GM21717 (cell line): ENCODE results near the gene WSCD1.

ENCODE experiments used
- ATAC-seq: cut with Tn5 transposase; IDR thresholded peaks from one replicate; pipeline ENCODE4 v1.9.1; 2021; ENCODE audit warnings: mild to moderate bottlenecking, moderate library complexity; ENCODE audit not compliant: unreplicated experiment

The WSCD1 gene

GRCh38 chr17:6147042-6147441 is 76.9 kb downstream of the WSCD1 start:
- no peak for ATAC-seq

DNA sequence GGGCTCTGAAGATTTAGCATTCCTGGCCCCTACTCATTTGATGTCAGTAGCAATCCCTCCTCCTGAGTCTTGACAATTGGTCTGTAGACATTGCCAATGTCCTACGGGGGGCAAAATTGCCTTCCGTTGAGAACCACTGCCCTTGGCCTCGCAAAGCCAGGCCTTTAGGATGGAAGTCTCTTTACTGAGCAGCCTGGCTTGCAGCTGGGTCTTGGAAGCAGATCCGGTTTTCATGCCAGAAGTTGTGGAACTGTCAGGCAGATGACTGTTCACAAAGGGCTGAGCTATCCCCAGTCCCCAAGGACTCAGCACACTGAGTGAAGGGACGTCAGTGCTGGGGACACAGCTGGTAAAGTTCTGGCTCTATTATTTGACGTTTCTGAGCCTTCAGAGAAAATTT is 83.2 kb downstream of the WSCD1 start:
- ATAC-seq, result no peak

- no peak for ATAC-seq
These were observed 87.5 kb downstream of the WSCD1 start for GRCh38 chr17:6157716-6158115.

DNA sequence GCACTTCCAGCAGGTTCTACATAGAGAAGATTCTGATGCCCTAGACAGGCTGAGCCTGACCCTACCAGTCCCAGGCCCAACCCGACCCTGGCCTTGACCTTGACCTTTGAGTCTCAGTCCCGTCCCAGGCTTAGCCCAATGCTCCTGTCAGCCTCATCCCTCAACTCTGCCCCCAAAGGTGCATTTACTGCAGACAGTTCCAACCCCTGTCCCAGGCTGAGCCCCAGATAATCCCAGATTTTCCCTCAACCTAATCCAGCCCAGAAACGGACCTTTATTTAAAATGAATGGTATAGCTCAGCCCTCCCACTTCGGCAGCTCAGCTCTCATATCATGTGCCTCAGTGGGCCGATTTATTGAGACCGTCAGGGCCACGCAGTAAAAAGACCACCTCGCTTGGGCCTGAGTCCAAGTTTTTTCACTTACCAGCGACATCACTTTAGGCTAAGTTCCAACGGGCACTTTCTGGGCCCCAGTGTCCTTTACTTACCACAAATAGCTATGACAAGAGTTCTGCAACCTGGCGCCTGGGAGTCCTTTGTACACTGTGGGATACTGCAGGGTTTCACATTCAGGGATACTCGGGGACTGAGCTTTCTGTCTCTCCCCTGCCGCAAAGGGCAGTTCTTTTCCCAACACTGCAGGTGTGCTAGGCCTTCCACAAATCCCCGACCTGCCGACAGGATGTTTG is 89.5 kb downstream of the WSCD1 start:
- no peak for ATAC-seq

DNA sequence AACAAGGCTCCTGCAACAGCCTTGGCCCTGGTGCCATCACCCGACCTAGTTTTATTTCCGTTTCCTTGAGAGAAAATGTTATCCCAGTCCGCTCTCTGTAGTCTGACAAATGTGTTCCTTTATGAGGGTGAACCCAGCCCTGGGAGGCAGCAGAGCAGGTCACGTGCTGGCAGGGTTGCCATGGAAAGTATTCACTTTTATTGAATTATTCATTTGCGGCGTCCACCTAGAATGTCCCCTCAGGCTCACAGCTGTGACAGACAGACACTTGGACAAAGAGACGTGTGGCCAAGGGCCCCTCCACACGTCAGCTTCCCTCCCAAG is 90.0 kb downstream of the WSCD1 start:
- ATAC-seq, result no peak

- no peak for ATAC-seq
These were observed 91.0 kb downstream of the WSCD1 start for GRCh38 chr17:6160911-6161855.

- ATAC-seq, result no peak
These were observed 92.0 kb downstream of the WSCD1 start for GRCh38 chr17:6162216-6162615.

GRCh38 chr17:6162892-6163291 is 92.7 kb downstream of the WSCD1 start:
- ATAC-seq, result no peak

GRCh38 chr17:6163612-6164333 is 93.6 kb downstream of the WSCD1 start:
- ATAC-seq, result no peak

- no peak for ATAC-seq
These were observed 94.8 kb downstream of the WSCD1 start for GRCh38 chr17:6164996-6165395.

- ATAC-seq, result no peak
These were observed 95.6 kb downstream of the WSCD1 start for GRCh38 chr17:6165806-6166205.

- no peak for ATAC-seq
These were observed 96.5 kb downstream of the WSCD1 start for GRCh38 chr17:6166492-6167179.

DNA sequence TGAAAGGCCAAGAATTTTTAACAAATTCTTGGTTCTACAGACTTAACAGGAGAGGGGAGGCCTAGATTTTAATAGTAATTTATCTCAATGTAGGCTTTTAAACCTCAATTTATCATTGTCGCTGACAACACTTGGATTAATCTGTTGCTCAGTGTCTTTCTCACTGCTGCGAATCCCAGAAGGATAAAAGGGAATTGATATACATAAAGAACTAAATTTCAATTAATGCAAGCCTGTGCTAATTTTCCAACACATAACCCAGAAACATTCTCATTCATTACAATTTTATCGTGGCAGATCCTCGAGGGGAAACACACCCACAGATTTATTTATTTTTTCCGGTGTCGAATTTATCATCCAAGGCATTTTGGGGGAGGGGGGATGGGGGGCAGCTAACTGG is 98.1 kb downstream of the WSCD1 start:
- ATAC-seq, result no peak

- ATAC-seq, result no peak
These were observed 100.2 kb downstream of the WSCD1 start for GRCh38 chr17:6170349-6170748.

DNA sequence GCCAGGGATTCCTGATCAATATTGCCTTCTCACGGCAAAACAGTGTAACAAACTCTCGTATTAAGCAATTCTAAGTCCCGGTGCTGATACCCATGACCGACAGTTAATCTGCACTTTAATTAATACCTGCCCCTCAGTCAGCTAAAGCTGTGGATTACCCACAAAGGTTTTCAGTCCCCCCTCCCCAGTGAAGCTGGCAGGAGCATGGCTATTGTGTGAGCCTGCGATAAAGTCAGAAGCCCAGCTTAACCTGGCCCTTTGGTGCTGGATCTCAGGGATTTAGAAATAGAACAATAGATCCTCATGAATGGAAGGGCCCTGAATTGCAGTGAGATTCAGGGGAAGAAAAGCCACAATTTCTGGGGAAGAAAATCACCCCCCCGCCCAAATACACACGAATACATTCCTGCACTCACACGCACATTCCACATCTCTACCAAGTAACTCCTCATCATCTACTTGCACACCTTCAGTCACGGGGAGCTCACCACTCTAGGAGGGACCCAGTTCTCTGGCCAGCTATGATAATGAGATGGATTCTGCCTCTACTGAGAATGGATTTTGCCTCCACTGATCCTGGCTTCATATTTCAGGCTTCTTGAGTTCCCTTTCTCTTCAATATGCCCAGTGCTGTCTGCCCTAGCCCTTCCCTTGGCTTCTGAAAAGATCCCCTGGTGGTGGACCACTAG is 102.6 kb downstream of the WSCD1 start:
- no peak for ATAC-seq

DNA sequence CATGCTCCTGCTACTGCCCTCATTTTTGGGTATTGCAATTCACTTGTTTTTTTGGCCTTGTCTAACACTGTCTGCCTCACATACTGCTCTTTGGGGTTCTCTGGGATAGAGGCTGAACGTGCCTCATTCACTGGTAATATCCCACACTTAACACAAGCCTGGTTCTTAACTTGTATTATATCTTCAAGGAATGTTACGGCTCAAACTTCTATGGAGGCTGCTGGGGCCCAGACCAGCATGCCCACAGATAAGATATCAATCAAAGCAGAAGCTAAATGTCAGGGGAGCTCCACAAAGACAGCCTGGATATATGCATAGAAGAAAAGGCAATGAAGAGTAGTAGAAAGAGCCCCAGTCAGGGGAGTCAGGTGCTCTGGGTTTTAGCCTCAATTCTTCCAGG is 103.5 kb downstream of the WSCD1 start:
- no peak for ATAC-seq
